ENCODE results near the gene MARCO.

GRCh38 chr2:119026890-119027289 is 84.9 kb downstream of the MARCO start:
- TF ChIP-seq CTCF (IDR thresholded peaks at IDR 0.05) (no peak), POLR2A (IDR thresholded peaks at IDR 0.05) (no peak)

Measured in lower leg skin (tissue), 3 donors.